Forelimb muscle (tissue), 1 donor: ENCODE measurements around the gene BMPR2. TPM values are rescaled to one million over a fixed set of nuclear protein-coding genes. Genes with fewer than 3 reads are reported as not detected.
"Not testable (repeated sequence)": the region's sequence is repeated elsewhere in the genome, so short reads cannot be mapped to it uniquely, and the experiment has no call there.

Experiments used
- DNase-seq: peaks from one replicate; pipeline ENCODE4 v3.0.0-alpha.2; 2013; ENCODE audit warnings: low read depth
- polyA plus RNA-seq: library from polyadenylated mRNA; unstranded; fragments of 120-200 nt; gene quantifications from one replicate; pipeline ENCODE4 v1.2.1, GENCODE V29; 2013; ENCODE audit not compliant: insufficient read length

Gene BMPR2
- polyA plus RNA-seq, 1 donor = 30.6 TPM

DNA sequence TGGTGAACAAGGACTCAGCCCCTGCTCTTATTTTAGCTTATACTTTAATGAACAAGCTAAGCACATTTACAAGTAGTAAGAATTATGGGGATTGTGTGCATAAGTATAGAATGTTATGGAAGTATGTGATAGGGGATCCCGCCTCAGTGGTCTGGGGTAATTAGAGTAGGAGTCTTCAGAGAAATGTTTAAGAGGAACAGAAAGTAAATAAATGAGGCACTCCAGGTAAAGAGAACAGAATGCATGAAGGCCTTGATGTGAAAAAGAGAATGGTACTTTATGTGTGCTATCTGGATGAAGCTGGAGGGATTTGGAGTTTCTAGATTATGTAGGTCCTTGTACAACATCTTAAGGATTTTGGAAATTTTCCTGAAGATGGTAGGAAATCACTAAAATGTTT is 76.6 kb downstream of the BMPR2 start:
- no peak for DNase-seq

DNA sequence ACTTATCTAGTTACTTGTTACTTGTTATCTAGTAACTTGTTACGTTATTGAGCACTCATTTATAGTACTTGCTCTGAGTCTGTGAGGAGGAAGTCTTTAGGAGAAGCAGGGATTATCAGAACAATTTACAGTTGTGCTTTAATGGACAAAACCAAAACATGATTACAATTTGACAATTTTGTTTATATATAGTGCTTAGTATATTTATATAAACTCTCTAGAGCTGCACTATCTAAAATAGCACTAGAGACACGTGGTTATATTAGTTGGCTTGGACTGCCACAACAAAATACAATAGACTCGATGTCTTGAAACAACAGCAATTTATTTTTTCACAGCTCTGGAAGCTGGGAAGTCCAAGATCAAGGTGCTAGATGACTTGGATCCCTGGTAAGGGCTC is 78.4 kb downstream of the BMPR2 start:
- no peak for DNase-seq

DNA sequence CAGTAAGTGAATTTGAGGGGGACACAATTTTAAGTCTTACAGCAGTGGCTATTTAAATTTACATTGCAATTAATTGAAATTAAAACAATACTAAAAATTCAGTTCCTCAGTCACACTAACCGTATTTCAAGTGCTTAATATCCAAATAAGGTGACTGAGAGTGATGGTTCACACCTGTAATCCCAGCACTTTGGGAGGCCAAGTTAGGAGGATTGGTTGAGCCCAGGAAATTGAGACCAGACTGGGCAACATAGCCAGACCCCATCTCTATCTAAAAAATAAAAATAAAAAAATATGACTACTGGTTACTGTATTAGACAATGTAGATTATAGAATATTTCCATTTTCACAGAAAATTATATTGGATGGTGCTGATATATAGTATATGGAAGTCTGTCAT is 79.0 kb downstream of the BMPR2 start:
- DNase-seq = no peak

DNA sequence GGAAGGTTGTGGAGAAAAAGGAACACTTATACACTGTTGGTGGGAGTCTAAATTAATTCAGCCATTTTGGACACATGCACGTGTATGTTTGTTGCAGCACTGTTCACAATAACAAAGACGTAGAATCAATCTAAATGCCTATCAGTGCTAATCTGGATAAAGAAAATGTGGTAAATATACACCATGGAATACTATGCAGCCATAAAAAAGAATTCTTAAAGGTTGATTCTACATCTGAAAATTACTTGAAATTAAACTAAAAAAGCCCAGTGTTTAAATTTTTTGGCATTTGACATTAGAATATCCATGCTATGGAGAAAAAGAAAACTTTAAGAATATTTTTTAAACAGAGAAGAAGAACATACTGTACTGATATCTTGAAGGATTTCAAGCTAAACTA is 84.0 kb downstream of the BMPR2 start:
- DNase-seq = no peak

DNA sequence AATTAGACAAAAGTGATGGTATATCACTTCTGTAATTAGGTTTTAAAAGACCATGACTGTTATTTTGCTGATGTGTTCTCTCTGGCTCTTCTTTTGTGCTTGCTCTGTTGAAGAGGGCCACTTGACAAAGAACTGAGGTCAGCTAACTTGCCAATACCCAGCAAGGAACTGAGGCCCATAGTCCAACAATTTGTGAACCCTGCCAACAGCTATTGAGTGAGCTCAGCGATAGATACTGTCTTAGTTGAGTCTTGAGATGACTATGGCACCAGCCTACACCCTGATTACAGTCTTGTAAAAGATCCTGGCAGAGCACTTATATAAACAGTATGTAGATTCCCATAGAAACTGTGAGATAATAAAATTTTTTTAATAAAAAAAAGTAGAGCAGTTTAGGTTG is 103.0 kb downstream of the BMPR2 start:
- no peak for DNase-seq

DNA sequence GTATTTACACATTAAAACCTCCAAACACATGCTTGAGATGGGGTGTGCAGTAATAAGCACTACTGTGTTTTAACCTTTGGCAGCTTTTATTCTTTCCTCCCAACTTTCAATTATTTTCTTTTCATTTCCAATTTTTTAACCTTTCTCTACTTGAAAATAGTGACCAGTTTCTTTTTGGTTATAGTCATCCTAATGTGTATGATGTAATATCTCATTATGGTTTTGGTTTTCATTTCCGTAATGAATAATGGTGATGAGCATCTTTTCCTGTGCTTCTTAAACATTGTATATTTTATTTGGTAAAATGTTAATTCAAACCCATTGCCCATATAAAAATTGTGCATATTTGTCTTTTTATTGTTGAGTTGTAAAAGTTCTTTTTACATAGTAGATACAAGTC is 103.5 kb downstream of the BMPR2 start:
- no peak for DNase-seq

DNA sequence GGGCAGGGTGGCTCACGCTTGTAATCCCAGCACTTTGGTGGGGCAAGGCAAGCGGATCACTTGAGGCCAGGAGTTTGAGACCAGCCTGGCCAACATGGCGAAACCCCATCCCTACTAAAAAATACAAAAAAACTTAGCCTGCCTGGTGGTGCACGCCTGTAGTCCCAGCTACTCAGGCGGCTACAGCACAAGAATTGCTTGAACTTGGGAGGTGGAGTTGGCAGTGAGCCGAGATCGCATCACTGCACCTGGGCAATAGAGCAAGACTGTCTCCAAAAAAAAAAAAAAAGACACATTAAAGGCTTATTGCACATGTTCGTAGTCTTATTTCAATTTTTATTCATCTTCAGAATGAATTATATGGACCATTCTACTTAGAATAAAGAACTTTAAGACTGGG is 110.2 kb downstream of the BMPR2 start:
- no peak for DNase-seq

DNA sequence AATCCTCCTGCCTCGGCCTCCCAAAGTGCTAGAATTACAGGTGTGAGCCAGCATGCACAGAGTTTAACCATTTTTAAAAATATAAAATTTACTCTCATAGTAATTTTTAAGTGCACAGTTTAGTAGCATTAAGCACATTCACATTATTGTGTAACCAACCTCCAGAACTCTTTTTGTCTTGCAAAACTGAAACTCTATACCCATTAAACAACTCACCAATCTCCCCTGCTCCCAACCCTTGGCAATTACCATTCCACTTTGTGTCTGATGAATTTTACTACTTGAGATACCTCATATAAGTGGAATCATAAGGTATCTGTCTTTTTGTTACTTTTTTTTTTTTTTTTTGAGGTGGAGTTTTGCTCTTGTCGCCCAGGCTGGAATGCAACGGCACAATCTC is 112.5 kb downstream of the BMPR2 start:
- no peak for DNase-seq

DNA sequence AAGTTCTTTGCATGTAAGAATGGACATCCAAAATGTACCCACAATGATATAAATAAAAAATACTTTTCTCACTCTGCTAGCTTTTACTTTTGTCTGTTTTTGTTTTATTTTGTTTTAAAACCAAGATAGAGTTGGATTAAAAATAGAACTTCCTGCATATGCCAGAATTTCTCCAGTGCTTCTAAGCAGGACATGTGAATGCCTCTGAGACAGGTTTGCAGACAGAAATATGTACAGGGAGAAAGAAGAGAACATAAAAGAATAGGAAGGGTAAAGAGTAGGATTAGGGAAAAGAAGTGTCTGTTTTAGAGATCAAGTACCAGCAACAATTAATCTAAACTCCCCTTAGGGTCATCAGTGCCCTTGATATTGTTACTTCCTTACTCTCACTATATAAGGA is 114.4 kb downstream of the BMPR2 start:
- no peak for DNase-seq

DNA sequence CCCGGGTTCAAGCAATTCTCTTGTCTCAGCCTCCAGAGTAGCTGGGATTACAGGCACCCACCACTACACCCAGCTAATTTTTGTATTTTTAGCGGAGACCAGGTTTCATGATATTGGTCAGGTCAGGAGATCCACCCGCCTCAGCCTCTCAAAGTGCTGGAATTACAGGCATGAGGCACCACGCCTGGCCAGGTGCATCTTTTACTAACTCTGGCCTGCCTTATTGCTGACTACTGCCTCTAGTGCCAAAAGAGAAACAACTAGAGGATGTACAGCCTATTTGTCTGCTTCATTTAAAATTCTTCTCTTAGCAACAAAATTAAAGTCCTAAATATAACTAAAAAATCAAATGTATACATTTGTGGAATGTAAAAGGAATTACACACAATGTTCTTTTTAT is 115.4 kb downstream of the BMPR2 start:
- DNase-seq = no peak

DNA sequence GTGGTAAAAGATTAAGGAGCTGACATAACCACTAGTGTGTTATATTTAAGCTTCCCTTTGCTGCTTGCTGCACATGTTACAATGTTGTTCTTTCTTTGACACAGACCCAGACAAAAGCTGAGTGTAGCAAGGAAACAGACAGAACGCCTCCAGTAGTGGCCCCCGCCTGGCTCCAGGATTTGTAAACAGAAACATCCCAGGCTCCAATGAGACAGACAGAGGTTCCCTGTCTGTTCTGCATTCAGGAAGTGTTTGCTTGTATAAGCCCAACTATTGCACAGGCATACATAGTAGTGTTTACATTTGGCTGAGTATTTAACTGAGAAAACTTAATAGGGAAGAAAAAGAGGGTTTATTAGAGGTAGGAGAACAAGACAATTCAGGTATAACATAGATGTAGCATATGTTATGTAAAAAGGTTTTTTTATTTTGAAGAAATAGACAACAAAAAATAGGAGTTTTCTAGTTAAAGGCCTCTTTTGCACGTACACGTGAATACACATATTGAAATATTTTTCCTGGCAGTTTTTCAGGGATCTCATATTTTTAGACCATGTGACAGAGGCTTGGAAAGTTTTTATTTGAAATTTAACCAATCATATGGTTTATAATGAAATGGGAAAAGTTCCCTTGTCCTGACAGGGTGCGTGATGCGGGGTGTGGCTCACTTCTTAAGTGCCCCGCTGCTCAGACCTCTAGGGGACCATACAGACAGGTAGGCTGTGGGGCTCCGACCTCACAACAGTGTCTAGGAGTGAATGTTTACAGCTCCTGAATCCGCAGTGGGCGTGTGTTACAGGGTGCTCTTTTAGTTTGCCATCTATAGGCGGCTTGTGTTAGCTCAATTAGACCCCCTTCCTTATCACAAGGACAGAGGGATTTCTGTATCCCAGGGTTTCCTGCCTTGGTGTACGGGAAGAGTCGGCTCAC is 118.4 kb downstream of the BMPR2 start:
- DNase-seq = peak; percentile 2

DNA sequence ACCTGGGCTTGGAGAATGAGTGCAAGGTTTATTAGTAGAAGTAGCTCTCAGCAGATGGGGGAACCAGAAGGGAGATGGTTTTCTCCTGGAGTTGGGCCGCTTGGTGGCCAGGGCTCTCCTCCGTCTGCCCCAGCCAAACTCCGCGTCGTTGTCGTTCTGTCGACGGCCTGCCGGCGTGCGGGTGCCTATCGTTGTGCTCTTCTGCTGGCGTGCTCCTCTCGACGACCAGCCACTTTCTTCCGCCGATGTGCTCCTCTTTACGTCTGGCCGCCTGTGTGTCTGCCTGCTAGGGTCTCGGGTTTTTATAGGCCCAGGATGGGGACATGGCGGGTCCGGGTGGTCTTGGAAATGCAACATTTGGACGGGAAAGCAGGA is 119.1 kb downstream of the BMPR2 start:
- no peak for DNase-seq

DNA sequence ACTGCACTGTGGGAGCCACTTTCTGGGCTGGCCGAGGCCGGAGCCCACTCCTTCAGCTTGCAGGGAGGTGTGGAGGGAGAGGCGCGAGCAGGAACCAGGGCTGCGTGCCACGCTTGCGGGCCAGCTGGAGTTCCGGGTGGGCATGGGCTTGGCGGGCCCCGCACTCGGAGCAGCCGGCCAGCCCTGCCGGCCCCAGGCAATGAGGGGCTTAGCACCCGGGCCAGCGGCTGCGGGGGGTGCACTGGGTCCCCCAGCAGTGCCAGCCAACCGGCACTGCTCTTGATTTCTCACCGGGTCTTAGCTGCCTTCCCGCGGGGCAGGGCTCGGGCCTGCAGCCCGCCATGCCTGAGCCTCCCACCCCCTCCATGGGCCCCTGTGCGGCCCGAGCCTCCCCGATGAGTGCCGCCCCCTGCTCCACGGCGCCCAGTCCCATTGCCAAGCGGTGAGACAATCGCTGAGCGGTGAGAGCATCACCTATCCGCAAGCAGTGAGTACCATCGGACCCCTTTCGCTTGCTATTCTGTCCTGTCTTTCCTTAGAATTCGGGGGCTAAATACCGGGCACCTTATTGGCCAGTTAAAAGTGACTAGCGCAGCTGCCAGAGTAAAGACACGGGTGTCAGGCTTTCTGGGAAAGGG is 120.8 kb downstream of the BMPR2 start:
- DNase-seq = not testable (repeated sequence)

DNA sequence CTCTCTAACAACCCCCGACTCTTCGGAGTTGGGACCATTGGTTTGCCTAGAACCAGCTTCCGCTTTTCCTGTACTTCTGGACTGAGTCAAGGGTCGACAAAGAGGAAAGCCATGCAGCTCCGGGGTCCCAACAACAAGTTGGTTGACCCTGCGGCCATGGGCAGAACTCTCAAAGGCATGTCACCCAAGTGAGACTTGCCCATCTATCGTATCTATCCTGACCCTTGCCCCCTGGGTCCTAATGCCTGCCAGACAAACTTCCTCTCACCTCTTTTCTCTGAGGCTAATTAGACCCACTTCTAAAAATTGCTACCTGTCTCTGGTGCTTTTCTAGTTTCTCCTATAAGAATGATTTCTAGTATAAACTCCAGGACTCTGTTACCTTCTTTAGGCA is 121.3 kb downstream of the BMPR2 start:
- DNase-seq = not testable (repeated sequence)

DNA sequence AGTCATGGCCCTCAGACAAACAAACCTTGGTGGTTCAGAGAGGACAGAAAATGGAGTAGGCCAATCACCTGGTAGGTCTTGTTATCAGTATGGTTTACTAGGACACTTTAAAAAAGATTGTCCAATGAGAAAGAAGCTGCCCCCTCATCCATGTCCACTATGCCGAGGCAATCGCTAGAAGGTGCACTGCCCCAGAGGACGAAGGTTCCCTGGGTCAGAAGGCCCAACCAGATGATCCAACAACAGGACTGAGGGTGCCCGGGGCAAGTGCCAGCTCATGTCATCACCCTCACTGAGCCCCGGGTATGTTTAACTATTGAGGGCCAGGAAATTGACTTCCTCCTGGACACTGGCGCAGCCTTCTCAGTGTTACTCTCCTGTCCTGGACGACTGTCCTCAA is 123.7 kb downstream of the BMPR2 start:
- DNase-seq = not testable (repeated sequence)

DNA sequence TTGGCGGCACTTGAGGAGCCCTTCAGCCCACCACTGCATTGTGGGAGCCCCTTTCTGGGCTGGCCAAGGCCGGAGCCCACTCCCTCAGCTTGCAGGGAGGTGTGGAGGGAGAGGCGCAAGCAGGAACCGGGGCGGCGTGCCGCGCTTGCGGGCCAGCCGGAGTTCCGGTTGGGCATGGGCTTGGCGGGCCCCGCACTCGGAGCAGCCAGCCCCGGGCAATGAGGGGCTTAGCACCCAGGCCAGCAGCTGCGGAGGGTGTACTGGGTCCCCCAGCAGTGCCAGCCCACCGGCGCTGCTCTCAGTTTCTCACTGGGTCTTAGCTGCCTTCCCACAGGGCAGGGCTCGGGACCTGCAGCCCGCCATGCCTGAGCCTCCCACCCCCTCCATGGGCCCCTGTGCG is 127.1 kb downstream of the BMPR2 start:
- DNase-seq = not testable (repeated sequence)

DNA sequence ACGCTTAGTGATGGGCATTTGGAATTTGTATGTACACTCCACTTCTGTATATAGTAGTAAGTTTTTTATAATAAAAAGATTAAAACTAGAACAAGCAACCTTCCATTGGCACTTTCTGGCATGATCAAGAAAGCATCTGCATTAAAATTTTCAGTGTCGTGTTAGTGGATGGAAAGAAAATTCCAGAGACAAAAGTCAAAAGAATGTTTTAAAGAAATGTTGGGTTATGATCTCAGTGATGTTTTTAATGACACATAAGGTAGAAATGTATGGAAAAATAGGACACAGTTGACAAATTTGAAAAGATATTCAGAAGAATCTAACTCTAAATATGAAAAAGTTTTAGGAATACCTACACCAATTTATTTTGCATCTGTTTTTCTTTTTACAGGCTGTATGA is 132.6 kb downstream of the BMPR2 start:
- no peak for DNase-seq

DNA sequence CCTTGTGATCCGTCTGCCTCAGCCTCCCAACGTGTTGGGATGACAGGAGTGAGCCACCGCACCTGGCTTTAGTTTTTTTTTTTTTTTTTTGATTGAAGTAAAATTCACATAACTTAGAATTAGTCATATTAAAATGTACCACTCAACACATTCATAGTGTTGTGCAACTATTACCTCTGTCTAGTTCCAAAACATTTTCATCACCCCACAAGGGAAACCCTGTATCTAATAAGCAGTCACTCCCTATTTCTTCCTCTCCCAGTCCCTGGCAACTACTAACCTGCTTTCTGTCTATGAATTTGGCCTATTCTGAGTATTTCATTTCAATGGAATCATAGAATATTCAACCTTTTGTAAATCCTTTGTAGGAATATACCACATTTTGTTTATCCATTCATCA is 134.8 kb downstream of the BMPR2 start:
- no peak for DNase-seq

DNA sequence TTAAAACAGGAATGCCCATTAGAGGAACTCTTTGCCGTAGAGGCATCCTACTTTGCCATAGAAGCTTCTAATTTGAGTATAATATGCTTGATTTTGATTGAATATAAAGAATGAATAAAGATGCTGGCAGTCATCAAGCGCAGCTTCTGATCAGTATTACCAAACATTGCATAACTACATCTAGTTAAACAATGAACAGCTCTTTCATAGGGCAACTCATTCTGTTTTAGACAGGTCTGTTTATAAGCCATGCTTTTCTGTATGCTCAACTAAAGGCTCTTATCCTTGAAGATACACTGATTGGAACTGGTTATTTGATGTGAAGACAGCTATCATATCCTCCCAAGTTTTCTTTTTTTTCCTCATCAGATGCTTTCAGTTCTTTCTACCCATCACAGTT is 136.0 kb downstream of the BMPR2 start:
- no peak for DNase-seq

DNA sequence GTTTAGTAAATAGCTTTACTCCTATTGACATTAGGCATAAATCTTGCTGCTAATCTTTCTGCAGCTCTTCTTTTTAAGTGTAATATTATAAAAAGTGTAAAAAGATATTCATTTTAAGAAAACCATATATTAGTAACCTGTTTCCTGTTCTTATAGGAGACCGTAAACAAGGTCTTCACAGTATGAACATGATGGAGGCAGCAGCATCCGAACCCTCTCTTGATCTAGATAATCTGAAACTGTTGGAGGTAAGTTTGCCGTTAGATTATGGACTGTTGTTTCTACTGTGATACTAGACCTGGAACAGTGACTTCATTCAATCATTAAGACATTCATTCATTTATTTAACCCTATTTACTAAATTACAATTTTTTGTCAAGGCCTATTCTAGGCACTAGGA is 138.6 kb downstream of the BMPR2 start:
- DNase-seq = no peak

DNA sequence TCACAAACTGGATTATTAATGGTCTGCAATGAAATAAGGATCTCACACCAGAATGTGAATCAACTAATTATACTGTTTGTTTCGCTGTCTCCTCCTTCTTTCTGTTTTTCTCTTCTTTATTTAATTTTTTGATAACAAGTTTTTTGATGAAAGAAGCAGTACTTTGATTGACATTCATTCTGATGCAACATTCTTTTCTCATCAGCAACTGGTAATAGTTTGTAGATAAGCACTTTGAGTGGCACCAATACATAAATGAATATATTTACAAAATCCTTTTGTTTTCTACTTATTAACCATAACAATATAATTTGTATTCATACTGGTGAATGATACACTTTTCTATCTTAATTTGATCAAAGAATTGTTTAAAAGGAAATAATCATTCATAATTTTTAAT is 143.3 kb downstream of the BMPR2 start:
- DNase-seq = no peak

DNA sequence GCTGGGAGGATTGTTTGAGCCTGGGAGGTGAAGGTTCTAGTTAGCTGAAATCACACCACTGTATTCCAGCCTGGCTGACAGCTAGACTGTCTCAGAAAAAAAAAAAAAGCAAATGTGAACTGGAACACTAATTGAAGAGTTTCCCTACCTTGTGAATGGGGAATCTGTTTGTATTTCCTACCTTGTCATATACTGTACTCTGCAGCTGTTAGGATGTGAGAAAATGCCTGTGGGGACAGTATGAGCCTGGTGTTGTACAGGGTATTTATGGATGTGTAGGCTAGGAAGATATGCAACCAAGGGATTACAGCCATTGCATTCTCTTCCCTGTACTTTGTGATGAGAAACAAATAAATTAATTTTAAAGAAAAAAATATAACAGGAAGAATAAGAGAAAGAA is 145.3 kb downstream of the BMPR2 start:
- no peak for DNase-seq

DNA sequence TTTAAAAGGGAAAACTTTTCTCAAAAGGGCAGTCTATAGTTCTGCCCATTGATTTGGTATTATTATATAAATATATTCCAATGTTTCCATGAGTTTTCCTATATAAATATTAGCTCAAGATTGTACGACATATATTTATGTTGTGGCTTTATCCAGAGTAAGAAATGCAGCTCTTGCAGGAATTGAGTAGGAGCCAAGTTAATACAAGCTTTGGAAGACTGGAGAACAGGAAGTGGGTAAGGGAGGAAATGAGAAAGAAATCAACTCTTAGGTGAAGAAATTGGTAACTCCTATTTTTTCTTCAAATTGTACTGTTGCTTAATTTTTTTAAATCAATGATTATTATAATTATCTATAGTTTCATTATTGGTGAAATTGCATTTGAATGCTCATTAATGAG is 153.3 kb downstream of the BMPR2 start:
- DNase-seq = no peak
